ENCODE data around the gene RAP1A.

Gene RAP1A

GRCh38 chr1:111619635-111620440 lies at the start of gene RAP1A:
Gene RAP1A, plus strand, starts transcription at chr1:111619789. Its CDS starts 71,572 bp downstream, at chr1:111691361.
- peak; percentile 99 for DNase-seq (ENCODE audit: low spot score)

DNA sequence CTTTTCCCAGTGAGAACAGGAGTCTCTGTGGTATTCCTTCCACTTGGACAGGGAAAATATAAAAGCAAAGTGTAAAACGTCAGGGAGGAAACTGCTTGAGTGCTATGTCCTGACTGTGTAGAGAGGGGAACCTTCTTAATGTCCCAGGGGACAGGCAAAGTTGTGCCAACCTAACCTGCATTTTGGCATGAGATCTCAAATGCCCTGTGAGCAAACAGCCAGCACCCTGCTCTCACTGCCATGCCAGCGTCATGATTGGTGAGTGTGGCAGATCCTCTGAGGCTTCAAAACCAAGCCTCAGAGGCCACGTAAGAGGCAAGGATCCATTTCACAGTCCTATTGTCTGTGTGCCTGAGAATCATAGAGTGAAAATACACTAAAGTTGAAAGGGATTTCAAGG lies 49.7 kb upstream of the RAP1A start:
- no peak for DNase-seq (ENCODE audit: low spot score)

- DNase-seq (ENCODE audit: low spot score): no peak
Measured at GRCh38 chr1:111570781-111571181, 48.8 kb upstream of the RAP1A start.

GRCh38 chr1:111571239-111571638 lies 48.4 kb upstream of the RAP1A start:
- no peak for DNase-seq (ENCODE audit: low spot score)

- peak; percentile 82 for DNase-seq (ENCODE audit: low spot score)
Measured at GRCh38 chr1:111571987-111572386, 47.6 kb upstream of the RAP1A start.

- no peak for DNase-seq (ENCODE audit: low spot score)
Measured at GRCh38 chr1:111576547-111576946, 43.0 kb upstream of the RAP1A start.

DNA sequence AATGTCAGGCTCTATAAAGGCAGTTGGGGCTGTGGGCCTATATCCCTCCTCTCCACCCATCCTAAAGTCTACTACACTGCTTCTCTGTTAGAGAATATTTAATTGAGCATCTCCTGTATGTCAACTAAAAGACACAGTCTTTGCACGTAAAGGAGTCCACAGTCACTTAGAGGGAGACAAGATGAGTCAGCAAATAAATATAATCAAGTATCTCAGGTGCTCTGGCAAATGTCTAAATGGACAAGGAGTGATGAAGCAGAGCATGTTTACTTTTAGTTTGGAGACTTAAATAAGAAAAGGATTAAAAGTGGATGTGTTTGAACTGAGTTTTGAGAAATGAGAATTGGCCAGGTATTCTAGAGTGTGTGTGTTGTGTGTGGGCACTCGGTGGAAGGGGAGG lies 41.8 kb upstream of the RAP1A start:
- no peak for DNase-seq (ENCODE audit: low spot score)

GRCh38 chr1:111581166-111581565 lies 38.4 kb upstream of the RAP1A start:
- DNase-seq (ENCODE audit: low spot score): no peak

- no peak for DNase-seq (ENCODE audit: low spot score)
Measured at GRCh38 chr1:111582016-111582415, 37.6 kb upstream of the RAP1A start.

GRCh38 chr1:111582644-111583618 lies 36.7 kb upstream of the RAP1A start:
- no peak for DNase-seq (ENCODE audit: low spot score)

DNA sequence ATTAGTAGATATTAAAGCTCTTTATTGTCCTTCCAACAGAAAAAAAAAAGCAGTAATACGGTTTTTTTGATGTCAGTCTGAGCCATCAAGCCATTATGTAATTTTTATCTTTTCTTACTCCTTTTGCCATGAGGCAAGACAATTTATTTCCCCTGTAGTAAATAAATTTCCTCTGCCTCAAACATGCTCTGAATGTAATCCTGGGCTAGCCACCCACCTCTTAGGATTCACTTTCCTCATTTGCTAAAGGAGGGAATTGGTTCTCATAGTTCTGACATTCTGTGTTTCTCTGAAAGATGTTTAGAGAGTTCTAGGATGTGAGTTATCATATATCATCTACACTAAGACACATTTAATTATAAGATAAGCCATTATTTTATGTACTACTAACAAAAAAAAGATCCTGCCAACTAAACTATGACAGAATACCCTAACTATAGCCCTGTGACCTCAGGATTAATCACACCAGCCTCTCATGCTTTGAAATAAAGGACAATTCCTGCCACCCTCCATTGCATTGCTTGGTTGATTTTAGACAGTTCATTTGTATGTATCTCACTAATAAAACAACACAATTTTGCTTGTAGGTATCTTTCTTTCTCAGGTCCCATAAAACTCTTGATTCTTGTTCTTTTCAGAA lies 34.0 kb upstream of the RAP1A start:
- DNase-seq (ENCODE audit: low spot score): no peak

DNA sequence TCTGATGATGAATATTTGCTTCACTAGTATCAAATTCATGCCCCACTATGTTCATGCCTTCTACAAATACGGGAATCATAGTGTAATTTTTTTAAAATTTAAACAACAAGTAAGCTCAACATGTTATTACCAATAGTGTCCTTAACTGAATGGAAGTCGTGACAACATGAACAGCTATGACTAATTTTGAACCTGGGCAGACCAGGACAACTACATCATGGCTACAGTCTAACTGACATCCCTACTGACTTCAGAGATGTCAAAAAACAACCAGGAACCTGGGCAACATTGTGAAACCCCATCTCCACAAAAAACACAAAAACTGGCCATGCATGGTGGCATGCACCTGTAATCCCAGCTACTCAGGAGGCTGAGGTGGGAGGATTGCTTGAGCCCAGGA lies 33.5 kb upstream of the RAP1A start:
- DNase-seq (ENCODE audit: low spot score): no peak

- DNase-seq (ENCODE audit: low spot score): no peak
Measured at GRCh38 chr1:111587509-111588174, 31.9 kb upstream of the RAP1A start.

GRCh38 chr1:111591937-111592336 lies 27.7 kb upstream of the RAP1A start:
- DNase-seq (ENCODE audit: low spot score): no peak

GRCh38 chr1:111592389-111593361 lies 26.9 kb upstream of the RAP1A start:
- DNase-seq (ENCODE audit: low spot score): peak; percentile 91

DNA sequence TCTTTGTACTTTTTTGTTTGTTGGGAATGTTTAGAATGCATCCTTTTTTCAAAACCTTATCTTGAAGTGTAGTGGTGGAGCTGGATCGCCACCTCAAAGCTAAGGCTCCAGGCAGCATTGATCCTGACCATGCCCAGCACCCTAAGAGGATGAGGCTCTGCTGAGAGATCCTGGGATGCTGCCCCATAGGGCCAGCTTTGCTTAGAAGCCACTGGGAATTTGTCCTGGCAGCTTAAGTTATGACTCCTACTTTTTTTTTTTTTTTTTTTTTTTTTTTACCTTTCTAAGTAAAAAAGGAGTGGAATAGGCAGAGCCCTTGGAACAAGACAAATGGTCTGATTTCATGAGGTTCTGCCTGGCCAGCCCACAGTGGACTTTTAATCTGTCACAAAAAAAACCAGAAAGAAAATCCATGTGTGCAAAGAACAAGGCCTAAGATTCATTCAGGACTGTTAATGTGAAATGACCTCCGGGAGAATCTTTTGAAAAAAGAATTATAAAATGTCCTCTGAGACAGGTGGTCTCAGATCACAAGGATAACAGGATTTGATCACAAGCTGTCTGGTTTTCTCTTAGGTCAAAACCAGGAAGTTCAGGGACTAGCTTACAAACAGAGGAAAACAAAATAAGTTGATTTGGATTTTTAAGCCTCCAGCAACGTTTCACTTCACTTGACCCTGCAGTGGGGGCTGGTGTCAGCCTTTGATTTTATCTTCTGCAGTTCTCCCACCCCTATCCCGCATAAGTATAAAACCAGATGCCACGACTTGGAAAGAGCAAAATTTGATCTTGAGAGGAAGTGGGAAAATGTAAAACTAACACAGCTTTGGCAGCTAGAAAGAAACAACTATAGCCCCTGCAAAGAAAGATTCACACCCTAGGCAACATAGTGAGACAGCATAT lies 25.9 kb upstream of the RAP1A start:
- DNase-seq (ENCODE audit: low spot score): peak; percentile 17

GRCh38 chr1:111594306-111594693 lies 25.3 kb upstream of the RAP1A start:
- DNase-seq (ENCODE audit: low spot score): no peak

DNA sequence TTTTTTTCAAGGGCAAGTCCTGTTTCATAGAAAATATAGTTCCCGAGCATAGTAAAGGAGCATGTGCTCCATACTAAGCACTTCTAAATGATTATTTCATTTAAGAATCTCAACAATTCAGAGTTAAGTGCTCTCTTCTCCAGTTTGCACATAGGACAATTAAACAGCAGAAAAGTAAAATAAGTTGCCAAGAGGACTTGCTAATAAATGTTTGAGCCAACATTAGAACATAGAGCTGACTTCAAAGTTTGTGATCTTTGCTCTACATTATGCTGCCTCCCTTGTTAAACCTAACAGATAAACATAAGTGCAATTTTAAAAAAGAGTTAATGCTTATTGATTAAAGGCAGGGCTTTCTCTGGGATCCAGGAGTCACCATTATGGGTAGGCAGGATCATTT lies 23.8 kb upstream of the RAP1A start:
- DNase-seq (ENCODE audit: low spot score): no peak

DNA sequence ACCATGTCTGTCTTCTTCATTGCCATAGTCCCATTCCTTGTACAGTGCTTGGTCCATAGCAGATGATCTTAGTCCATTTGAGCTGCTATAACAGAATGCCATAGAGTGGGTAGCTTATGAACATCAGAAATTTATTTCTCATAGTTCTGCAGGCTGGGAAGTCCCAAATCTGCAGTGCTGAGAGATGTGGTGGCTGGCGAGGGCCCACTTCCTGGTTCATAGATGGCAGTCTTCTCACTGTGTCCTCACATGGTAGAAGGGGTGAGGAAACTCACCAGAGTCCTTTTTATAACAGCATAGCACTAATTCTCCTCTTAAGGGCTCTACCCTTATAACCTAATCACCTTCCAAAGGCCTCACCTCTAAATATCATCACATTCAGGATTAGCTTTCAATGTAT lies 23.1 kb upstream of the RAP1A start:
- DNase-seq (ENCODE audit: low spot score): no peak

- peak; percentile 30 for DNase-seq (ENCODE audit: low spot score)
Measured at GRCh38 chr1:111597426-111597825, 22.2 kb upstream of the RAP1A start.
